Activated CD4-positive, alpha-beta T cell treated with anti-CD3 and anti-CD28 coated beads for 36 hours (primary cell): ENCODE data around the gene ZNF746. TPM values are rescaled to one million over a fixed set of nuclear protein-coding genes. Genes with fewer than 3 reads are reported as not detected.

Experiments
- ATAC-seq: fragments of 200-7000 bp; cut with Tn5 transposase; one replicate; pipeline ENCODE4 v1.10.0; 2021; ENCODE audit warnings: mild to moderate bottlenecking, moderate library complexity
- CTCF ChIA-PET: fragments of 350-600 bp; sonication (Branson Sonifier 250); formaldehyde crosslinking; loops from one replicate; lab custom pipeline; 2021; ENCODE audit warnings: antibody characterized with exemption; lab: Charles Lee
- POLR2A ChIA-PET: fragments of 350-600 bp; sonication (Branson Sonifier 250); formaldehyde crosslinking; loops from one replicate; lab custom pipeline; 2021; ENCODE audit warnings: antibody characterized with exemption, inconsistent platforms; lab: Charles Lee
- DNase-seq: peaks from one replicate; pipeline ENCODE4 v3.0.0-alpha.2; 2020
- H3K27ac Mint-ChIP-seq: one replicate; pipeline ENCODE4 v1.8.0; 2021; ENCODE audit warnings: mixed read lengths
- H3K27me3 Mint-ChIP-seq: one replicate; pipeline ENCODE4 v1.8.0; 2021; ENCODE audit warnings: mixed read lengths
- H3K36me3 Mint-ChIP-seq: one replicate; pipeline ENCODE4 v1.8.0; 2021; ENCODE audit warnings: low read depth, mixed read lengths
- H3K4me1 Mint-ChIP-seq: one replicate; pipeline ENCODE4 v1.8.0; 2021; ENCODE audit warnings: mixed read lengths
- H3K4me3 Mint-ChIP-seq: one replicate; pipeline ENCODE4 v1.8.0; 2021; ENCODE audit warnings: mild to moderate bottlenecking, moderate library complexity, mixed read lengths
- H3K9me3 Mint-ChIP-seq: one replicate; pipeline ENCODE4 v1.8.0; 2021; ENCODE audit warnings: low read depth, mixed read lengths
- intact Hi-C, 2 experiments: fragments of 100-400 bp; cut with DNase I in 1 of 2; cut with micrococcal nuclease in 1 of 2; formaldehyde crosslinking; loops; one replicate each; pipeline versions ENCODE4 v1.14.2 to v1.15.1; 2022 to 2024; cut with DNase I, micrococcal nuclease
- total RNA-seq, 2 experiments: library from RNA; stranded (reverse); gene quantifications; one replicate each; pipeline ENCODE4 v1.2.3, GENCODE V29; 2021

Gene ZNF746
- total RNA-seq, 2 experiments from 2014 or later: 14.2 to 15.2 TPM

- no peaks in the 10 kb centered on the region for H3K27me3 Mint-ChIP-seq
- peak overlapping the region; percentile 42 for H3K27ac Mint-ChIP-seq
- H3K4me1 Mint-ChIP-seq: peaks cover 9% of the 10 kb centered on the region
- intact Hi-C loops: loop anchor here (2.0 to 5.0 kb wide), 5 partner anchors 35 to 436 kb away; partner anchors contain the start of genes ZNF398 (in 1 of the 2), ZNF425 (in 1 of the 2) and ZNF746 (in 1 of the 2)
- no peaks in the 10 kb centered on the region for H3K9me3 Mint-ChIP-seq
- CTCF ChIA-PET: interaction anchor here (1.0 to 2.8 kb wide), 11 partner anchors 9 to 228 kb away, joined by 3 to 14 read pairs (median 4); partner anchors contain the start of genes ZNF282 and ZNF777
- ATAC-seq (no peak), DNase-seq (no peak)
- POLR2A ChIA-PET: no interaction called here
- H3K4me3 Mint-ChIP-seq: peak overlapping the region; percentile 17
- H3K36me3 Mint-ChIP-seq: peaks cover 1% of the 10 kb centered on the region
These were observed 74.0 kb downstream of the ZNF746 start for GRCh38 chr7:149423449-149424110.

GRCh38 chr7:149422914-149423301 is 74.7 kb downstream of the ZNF746 start:
- POLR2A ChIA-PET: no interaction called here
- no peak for ATAC-seq
- CTCF ChIA-PET: interaction anchor here (0.5 to 2.8 kb wide), 20 partner anchors 9 to 1294 kb away, joined by 3 to 14 read pairs (median 4); partner anchors contain the start of genes ZNF282 and ZNF777
- H3K9me3 Mint-ChIP-seq: no peaks in the 10 kb centered on the region
- H3K4me3 Mint-ChIP-seq: peak overlapping the region; percentile 8
- H3K4me1 Mint-ChIP-seq: peaks cover 9% of the 10 kb centered on the region
- intact Hi-C loops: loop anchor here (1.0 to 5.0 kb wide), 14 partner anchors 36 to 436 kb away; partner anchors contain the start of genes ZNF398 (in 2 of the 2), ZNF746 (in 2 of the 2), ZNF212 (in 1 of the 2) and ZNF282 (in 1 of the 2)
- peak overlapping the region; percentile 47 for H3K27ac Mint-ChIP-seq
- H3K27me3 Mint-ChIP-seq: no peaks in the 10 kb centered on the region
- DNase-seq: peak; percentile 54
- H3K36me3 Mint-ChIP-seq: no peaks in the 10 kb centered on the region

Other genes starting within 250 kb of the ZNF746 start
- gene ZNF783, start 235.6 kb downstream of the ZNF746 start, total RNA-seq: 10 to 100 TPM; 14.5 to 15.4 TPM
- 10 to 100 TPM; 13.3 to 16.4 TPM for gene ZNF777, start 36.7 kb downstream of the ZNF746 start, total RNA-seq